Stimulated activated CD4-positive, alpha-beta T cell treated with anti-CD3 and anti-CD28 coated beads, Interleukin-1b, Interleukin-23, amount 100 ng/mL, for 24 hours (primary cell): ENCODE results near the gene PLAC1.

ENCODE experiments used
- DNase-seq, 4 experiments: peaks; one replicate each; pipeline ENCODE4 v3.0.0-alpha.2; 2020; ENCODE audit warnings: low read depth in 4 of 4, low spot score in 1 of 4

PLAC1 gene

DNA sequence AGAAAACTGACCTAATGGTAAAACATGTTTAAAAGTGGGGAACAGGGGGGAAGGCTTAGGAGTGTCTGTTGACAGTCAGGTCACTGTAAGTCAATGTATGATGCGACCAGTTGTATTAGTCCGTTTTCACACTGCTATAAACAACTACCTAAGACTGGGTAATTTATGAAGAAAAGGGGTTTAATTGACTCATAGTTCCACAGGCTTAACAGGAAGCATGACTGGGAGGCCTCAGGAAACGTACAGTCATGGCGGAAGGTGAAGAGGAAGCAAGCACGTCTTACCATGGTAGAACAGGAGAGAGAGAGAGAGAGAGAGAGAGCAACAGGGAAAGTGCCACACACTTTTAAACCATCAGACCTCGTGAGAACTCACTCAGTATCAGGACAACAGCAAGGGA, 13.0 kb upstream of the PLAC1 start:
- no peak for DNase-seq

DNA sequence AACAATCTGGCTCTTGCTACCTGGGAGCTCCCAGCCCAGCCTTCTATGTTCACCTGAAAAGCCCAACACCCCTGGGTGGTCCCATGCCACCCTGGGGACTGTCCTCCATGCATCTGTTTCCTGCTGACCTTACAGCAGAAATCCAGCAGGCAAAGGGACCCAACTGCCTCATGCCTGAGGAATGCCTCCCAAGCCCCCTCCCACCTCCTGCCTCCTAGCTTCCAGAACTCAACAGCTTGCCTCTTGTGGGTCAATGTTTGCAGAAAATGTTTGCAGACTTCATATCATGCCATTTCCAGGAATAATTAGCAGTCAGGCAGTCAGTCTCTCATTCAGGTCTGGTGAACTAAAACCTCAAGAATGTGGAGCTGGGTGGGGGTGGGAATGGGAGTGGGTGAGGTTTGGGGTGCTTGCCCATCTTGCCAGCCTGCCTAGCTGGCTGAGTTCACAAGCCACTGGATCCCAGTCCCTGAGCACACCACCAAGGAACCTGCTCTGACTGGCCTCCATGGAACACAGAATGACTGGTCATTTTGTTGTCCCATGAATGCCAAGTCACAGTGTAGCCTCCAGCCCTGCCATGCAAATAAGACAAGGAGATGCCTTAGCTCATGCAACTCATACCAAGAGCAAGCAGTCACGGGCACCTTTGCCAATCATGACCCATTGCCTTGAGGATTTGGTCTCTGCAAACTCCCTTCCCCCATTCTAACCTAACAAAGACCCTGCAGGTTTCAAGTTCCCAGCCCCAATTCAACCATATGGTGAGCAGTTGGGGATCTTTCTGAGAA, 12.1 kb upstream of the PLAC1 start:
- no peak for DNase-seq

DNA sequence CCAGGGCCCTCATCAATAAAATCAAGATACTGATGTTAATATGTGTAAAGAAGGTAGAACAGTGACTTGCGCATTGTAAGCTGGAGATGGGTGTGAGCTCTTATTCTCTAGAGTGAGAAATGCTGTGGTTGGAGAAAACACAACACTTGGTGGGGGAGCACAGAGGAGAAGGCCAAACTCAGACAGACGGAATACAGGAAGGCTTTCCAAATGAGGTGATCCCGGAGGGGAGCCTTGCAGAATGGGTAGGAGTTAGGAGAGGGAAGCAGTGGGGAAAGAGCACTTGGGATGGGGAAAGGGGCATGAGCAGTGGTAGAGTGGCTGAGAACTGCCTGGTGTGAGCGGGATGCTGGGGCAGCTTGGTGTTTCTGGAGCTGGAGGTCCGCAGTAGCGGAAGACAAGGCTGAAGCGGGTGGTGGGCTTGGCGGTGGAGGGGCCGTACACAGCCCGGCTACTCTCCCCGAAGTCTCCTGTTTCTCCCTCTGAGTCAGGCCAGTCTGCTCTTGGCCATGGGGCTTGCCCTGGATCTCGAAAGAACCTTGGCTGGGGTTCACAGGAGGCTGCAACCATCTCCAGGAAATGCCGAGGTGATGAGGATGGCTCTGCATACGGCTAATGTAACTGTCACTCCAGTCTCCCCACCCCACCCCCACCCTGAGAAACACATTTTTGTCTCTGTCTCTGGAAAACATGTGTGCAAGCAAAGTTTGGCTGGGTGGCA, 11.3 kb upstream of the PLAC1 start:
- no peak for DNase-seq

DNA sequence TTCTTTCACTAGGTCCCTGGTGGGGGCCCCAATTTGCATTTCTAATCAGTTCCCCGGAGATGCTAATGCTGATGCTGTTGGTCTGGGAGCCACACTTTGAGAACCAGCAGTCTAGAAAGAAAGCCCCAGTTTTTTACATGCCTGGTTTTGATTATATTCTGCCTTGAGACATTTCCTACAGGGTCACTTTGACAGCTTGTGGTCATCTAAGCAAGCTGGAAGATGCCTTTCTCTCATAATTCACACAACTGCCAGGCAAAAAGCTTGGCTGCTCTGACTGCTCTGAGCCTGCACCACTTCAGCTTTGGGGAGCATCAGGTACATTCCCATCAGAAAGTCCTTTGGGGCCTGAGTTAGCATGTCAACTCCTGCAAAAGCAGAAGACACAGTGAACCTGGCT, 5.9 kb upstream of the PLAC1 start:
- DNase-seq = no peak

DNA sequence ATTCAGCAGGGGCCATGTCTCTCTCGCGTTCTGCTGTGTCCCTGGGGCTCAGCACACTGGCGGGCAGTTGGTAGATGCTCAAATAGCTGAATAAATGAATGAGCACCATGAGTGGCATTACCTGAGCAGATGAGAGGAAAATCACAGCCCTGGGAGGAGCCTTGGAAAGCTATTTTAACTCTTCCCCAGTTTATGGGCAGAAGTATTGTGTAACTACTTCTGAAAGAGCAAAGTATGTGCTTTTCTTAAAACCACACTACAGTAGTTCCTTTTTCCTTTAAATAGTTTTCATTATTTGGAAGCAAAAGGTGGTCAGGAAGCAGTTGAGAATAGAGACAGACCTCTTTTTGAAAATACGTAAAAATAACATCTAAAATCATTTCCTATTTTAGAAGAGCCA, 3.0 kb upstream of the PLAC1 start:
- DNase-seq = no peak

DNA sequence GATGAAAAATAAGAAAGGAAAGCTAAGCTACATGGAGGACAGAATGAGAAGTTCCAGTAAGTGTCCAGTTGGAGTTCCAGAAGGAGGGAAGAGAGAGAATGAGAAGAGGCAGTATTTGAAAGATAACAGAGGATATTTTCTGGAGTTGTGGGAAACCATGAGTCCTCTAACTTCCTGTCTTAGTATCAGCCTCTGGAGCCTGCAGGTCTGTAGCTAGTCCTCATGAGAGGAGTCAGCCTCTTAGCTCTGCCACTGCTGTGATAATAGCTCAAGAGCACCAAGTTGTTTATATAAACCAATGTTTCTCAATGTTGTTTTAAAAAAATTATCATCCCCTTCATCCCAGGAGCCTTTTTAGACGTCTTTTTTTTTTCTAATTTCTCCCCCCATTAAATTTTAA, 2.4 kb upstream of the PLAC1 start:
- DNase-seq = no peak

DNA sequence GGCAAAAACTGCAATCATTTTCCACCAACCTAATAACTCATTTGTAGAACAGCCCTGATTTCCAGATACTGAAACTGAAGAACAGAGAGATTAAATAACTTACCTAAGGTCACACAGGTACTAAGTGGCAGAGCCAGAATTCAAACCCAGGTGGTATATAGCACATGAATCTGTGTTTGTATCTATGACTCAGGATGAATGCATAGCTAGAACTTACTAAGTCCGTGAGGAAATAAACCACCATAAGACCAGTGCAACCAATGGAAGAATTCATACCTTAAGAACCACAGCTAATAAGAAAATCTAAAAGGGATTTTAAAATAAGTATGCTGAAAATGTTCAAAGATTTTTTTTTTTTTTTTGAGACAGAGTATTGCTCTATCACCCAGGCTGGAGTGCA, 1.5 kb upstream of the PLAC1 start:
- no peak for DNase-seq

DNA sequence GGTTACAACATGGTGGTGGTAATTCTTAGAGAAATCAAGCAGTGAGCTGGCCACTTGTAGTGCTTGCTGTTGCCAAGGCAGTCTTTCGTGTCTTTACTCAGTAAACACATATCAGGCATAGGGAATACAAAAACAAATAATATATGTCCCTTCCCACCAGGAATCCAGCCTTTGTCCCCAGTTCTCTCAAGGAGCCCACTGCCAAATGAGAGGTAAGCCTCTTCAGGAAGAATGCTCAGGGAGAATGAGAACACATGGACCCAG, 421 bp upstream of the PLAC1 start:
- DNase-seq = no peak

DNA sequence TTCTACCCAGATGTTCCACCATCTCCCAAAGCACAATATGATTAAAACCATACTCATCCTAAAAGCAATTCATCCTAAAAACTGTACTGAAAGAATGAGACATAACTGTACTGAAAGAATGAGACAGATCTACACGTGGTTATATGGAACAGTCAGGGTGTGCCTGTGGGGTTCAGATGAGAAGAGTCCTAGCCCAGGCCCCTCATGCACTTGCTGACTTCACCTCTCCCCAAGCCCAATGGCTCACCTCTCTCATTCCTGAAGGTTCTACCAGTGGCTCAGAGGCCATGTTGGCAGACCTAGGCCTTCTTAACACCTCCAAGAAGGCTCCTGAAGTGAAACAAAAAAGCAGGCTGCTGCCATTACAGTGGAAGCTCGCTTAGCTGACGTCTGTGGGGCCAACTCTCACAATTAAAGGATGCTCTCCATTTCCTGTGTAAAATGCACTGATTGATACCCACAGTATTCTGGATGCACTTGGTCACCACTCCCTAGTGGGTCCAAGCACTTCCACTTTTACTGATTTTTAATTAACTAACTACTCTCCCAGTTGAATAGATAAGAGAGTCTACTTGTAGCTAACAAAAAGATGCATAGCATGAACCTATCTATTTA, 3.8 kb downstream of the PLAC1 start:
- DNase-seq = peak in 2 of 4 experiments; percentile 9 to 32

DNA sequence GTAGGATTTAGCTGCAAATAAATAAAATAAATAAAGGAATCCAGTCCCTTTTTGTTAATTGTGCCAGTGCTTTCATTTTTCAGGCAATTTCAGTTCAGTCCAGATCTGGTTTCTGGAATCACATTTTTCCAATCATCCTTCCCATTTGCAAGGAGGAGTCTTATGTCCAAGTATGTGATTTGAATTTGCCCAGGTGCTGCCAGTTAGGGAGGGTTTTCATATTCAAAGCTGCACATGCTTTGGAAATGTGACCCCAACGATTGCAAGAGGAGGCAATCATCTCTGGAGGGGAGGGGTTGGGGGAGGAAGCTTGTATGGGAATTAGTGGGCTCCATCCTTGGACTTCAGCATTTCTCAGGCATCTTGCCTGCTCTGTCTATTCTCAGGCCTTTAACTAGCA, 4.4 kb downstream of the PLAC1 start:
- no peak for DNase-seq

DNA sequence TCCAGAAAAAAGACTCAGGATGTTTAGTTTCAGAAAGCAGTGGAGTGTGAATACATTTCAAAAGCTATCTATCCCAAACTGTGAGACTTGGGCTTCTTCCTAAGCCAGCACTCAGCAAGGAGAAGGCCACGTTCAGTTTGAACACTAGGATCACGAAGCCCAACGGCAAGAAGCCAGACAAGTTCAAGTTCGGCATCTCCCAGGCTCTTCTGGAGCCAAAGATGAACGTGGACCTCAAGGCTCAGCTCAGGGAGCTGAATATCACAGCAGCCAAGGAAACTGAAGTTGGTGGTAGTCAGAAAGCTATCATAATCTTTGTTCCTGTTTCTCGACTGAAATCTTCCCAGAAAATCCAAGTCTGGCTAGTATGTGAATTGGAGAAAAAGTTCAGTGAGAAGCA, 7.6 kb downstream of the PLAC1 start:
- DNase-seq = no peak

DNA sequence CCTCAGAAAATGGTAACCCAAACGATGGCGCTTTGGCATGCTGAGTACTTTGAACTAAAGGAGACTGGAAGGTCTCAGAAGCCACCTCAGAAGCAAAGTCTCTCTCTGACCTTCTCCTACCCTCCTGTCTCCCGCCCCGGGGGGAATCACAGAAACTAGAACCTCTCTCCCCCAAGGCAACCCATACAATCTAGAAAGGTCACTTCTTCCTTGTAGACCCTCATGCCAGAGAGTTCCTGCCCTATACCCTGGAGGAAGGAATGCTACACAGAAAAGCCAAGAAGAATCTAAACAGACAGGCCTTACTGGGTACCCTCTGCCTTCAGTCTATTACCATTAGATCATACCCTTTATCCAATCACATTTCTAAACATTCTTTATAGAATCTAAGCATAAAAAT, 8.5 kb downstream of the PLAC1 start:
- no peak for DNase-seq

DNA sequence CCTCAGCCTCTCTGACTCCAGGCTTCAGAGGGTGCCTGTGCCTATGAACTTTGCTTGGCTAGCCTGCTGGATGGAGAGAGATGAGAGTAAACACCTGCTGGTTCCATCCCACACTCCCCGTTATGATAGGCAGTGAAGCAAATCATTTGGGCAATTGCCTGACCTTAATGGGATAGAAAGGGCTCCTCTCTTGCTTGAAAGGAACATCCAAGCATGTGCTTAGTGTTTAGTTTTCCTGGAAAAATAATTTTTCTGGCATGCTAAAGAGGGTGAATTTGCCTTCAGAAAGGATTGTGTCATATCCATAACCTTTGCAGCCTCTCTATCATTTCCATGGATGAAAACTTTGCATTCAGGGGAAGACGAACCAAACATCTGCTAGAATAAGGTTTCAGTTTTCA, 10.8 kb downstream of the PLAC1 start:
- no peak for DNase-seq

DNA sequence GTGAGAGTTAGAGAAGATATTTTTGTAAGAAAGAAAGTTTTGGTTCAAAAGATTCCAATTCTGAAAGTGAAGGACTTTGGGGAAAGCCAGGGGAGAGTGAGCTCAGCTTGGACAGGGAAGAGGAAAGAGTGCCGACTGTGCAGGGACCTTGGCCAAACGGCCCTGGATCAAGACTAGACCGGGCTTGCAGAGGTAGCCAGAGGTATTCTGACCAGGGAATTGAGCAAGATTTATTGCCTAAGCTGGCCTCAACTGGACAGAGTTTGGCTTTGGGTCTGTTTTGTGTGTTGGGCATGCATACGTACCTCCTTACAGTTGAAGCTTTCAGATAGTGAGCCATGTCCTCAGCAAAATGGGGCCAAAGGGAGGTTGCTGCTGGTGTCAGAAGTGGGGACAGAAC, 11.6 kb downstream of the PLAC1 start:
- DNase-seq = no peak

DNA sequence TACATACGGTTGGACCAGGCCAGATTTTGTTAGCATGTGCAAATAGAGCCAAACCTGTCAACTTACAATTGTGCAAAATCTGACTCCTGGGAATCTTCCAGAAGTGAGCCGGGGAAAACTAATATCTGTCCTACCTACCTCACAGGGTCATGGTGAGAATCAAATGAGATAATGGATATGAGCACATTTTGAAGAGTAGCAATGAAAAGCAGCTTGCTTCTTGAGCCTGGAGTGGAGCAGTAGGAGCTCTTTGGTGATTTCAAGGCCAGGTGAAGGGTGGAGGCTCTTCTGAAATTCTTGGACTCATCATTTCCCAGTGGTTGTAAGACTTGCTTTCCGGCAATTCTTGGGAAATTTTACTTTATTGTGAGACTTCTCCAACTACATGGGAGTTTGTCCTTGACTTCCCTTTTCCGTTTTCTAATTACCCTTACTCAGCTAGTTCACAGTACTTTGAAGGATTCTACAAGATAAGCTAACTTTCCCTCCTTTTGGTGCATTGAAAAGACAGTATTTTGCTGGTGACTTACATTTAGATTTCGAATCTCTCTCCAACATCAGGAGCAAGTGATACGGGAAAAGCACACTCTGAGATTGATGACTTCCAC, 12.2 kb downstream of the PLAC1 start:
- no peak for DNase-seq

DNA sequence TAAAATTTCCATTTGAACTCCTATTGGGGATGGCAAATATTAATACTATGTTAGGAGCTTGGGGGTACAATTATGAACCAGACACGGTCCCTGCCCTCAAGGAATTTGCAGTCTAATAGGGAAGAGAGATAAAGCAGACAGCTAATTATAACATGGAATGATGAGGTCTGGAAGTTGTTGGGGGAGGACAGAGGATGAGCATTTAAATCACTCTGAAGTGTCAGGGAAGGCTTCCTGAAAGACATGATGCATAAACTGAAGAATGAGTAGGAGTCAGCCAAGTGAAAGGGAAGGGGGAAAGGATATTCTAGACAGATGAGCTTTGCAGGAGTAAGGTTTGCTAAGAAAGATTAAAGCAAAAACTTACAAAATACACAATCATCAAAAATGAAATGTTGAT, 15.9 kb downstream of the PLAC1 start:
- DNase-seq = no peak

DNA sequence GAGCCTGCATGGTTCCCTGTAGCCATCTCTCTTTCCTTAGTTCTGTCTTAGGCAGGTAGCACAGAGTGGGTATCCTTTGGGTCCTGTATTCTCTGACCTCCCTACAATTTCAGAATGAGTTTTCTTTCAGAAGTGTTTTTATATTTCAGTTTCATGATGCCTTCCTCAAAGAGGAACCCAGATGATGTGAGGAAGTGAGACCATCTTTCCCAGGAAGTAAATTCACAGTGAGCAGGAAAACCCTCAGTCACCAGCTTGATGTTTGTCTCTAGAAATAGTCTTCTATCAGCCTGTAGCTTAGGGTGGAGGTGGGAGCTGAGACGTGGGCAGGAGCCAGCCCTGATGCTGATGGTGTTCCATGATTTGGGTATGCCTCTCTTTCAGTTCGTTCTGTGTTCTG, 16.9 kb downstream of the PLAC1 start:
- no peak for DNase-seq

DNA sequence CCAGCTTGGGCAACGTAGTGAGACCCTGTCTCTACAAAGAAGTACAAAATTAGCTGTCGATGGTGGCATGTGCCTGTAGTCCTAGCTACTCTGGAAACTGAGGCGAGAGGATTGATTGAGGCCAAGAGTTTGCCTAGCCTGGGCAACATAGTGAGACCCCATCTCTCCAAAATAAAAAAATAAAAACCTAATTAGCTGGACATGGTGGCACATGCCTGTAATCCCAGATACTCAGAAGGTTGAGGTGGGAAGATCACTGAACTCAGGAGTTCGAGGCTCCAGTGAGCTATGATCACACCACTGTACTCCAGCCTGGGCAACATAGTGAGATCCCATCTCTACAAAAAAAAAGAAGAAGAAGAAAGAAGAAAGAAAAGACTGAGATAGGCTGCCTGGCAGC, 17.4 kb downstream of the PLAC1 start:
- no peak for DNase-seq

DNA sequence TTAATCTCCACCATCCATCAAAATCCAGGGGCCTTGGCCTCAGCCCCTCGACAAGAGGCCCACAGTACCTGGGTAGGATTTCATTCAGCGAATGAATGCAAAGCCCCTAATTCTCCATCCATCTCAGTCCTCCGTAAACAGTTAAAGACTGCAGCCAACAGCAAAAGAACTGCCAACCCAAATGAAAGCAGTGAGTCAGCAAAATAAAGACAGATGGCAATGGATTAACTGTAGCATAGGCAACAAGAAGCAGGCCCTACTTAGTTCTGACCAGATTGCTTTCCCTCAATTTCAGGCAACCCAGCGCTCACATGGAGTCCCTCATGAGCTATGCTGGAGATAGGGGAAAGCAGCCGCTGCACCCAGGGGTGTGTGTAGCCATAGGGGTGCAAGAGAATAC, 21.4 kb downstream of the PLAC1 start:
- DNase-seq = no peak

DNA sequence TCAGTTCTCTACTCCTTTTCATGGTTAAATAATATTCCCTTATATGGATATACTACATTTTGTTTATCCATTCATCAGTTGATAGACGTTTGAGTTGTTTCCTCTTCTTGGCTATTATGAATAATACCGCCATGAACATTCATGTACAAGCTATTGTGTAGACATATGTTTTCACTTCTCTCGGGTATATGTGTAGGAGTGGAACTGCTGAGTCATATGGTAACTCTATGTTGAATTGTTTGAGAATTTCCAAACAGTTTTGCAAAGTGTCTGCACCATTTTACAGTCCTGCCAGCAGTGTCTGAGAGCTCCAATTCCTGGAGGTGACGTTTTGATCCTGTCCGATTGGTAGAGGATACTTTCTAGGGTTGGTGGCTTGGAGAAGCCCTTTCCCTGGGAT, 23.6 kb downstream of the PLAC1 start:
- no peak for DNase-seq

DNA sequence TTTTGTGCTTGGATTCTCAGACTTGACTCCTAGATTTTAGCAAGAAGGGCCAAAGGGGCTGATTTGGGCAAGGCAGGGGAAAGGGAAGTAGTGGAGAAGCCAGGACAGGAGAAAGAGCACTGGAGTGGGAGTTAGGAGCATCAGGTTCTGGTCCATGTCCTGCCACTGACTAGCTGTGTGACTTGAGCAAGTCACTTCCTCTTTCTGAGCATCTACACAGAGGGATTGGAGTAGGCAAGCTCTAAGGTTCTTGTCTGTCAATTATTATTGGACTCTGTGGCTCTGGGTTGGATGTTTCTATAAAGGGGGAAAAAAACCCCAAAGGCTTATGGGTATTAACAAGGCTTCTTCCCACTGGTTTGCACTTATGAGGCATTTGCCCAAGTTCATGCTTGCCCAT, 24.4 kb downstream of the PLAC1 start:
- DNase-seq = no peak

DNA sequence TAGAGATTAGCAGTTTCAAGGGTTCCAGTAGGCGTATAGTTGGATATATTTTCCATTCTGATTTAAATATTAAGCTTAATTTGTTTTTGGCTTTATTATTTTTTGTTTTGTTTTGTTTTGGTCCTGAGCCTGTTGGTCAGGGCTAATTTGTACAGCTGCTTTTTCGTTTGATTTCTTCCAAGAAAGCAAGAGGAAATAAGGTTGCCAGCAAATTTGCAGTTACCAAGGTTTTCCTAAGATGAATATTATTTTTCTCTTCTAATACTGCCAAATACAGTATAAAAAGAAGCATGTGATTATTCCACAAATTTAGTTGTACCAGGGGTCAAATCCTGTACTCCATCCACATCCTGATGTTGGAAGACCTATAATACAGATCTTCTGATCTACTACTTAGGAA, 24.9 kb downstream of the PLAC1 start:
- no peak for DNase-seq
